ENCODE data around the gene UCKL1.
"Not testable (repeated sequence)": the region's sequence is repeated elsewhere in the genome, so short reads cannot be mapped to it uniquely, and the experiment has no call there.

The UCKL1 gene

GRCh38 chr20:63919130-63919529, 37.1 kb downstream of the UCKL1 start:
- no peak for DNase-seq (ENCODE audit: low read depth, low spot score)

DNA sequence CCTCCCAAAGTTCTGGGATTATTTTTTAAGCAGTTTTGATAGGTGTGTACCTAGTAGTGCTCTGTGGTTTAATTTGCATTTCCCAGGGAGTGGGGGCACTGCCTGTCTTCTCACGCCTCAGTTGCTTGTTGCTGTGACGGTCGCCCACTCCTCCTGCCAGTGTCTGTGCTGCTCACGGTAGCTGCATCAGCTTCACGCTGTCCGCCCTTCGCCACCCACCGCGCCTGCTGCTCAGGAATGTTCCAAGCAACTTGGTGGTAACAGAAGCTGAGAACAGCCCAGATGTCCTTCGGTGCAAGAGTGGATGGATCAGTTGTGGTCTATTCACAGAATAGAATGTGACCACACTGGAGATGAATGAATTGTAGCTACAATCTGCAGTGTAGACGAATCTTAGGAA, 38.4 kb downstream of the UCKL1 start:
- no peak for DNase-seq (ENCODE audit: low read depth, low spot score)

- DNase-seq (ENCODE audit: low read depth, low spot score), result not testable (repeated sequence)
Measured at GRCh38 chr20:63916371-63916939, 39.8 kb downstream of the UCKL1 start.

DNA sequence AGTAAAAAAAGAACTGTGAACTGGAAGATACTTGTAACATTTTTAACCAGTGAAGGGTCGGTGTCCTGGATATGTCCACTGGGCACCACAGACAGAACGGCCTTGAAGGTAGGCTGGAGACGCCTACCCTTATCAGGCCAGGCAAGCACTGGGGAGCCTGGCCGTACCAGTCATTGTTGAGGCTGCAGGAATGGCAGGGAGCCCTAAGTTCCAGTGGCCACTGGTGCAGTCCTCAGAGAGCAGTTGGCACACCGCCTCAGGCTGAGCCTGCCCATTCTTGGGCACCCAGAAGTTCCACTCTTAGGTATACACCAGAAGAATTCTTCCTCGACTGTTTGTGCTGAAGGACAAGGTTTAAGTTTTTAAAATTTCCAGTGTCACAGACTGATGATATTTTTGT, 40.7 kb downstream of the UCKL1 start:
- no peak for DNase-seq (ENCODE audit: low read depth, low spot score)

DNA sequence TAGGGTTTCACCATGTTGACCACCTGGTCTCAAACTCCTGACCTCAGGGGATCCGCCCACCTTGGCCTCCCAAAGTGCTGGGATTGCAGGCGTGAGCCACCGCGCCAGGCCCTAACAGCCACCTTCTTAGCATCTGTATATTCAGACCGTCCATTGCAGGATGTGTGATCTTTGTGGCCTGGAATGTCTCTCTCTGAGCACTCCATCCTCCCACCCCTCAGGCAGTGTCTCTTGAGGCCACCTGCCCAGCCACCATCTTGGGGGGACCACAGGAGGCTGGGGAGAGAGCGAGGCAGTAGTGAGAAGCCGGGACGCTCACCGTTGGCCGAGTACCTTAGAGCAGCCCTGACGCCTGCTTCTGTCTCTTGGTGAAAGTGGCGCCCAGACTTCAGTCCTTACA, 42.4 kb downstream of the UCKL1 start:
- no peak for DNase-seq (ENCODE audit: low read depth, low spot score)

DNA sequence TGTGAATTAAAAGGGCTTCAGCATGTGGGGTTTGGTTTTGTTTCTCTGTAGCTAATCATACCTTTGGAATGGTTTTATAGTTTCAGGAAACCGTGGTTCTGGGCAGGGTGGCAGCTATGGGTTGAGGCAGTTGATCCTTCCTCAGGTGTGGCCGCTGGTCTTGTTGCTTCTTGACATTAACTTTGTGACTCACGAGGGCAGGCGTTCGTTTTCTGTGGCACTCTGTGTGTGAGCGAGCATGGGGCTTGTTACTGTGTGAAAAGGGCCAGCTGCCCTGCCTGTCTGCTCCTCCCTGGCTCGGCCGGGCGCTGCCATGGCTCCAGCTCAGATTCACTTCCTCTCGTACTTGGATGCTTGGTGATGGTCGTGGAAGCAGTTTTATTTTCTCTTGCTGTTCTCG, 45.0 kb downstream of the UCKL1 start:
- no peak for DNase-seq (ENCODE audit: low read depth, low spot score)

GRCh38 chr20:63908008-63908682, 48.1 kb downstream of the UCKL1 start:
- no peak for DNase-seq (ENCODE audit: low read depth, low spot score)

DNA sequence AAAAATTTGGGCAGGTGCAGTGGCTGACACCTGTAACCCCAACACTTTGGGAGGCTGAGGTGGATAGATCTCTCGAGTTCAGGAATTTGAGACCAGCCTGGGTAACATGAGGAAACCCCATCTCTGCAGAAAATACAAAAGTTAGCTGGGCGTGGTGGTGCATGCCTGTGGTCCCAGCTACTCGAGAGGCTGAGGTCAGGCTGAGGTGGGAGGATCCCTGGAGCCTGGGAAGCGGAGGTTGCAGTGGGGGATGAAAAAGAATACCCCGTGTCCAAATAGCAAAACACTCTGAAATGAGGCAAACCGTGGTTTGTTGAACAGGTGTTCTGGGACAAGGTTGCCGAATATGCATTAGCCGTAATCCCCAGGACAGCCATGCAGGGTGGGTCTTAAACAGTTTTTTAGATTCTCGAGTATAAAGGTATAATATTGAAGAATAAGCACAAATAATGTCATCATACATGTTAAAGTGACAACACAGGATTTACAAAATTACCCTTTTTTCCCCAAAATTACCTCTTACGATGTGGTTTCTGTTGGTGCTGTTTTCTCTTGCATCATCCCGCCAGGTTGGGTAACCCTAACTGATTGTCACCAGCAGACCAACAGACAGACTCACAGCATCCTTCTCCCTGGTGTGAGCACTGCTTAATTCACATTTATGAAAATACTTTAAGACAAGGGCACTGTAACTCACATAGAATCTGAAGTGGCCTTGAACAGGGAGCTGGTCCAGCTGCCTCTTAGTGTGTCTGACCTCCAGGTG, 52.2 kb downstream of the UCKL1 start:
- no peak for DNase-seq (ENCODE audit: low read depth, low spot score)

- no peak for DNase-seq (ENCODE audit: low read depth, low spot score)
Measured at GRCh38 chr20:63900413-63900812, 55.8 kb downstream of the UCKL1 start.

DNA sequence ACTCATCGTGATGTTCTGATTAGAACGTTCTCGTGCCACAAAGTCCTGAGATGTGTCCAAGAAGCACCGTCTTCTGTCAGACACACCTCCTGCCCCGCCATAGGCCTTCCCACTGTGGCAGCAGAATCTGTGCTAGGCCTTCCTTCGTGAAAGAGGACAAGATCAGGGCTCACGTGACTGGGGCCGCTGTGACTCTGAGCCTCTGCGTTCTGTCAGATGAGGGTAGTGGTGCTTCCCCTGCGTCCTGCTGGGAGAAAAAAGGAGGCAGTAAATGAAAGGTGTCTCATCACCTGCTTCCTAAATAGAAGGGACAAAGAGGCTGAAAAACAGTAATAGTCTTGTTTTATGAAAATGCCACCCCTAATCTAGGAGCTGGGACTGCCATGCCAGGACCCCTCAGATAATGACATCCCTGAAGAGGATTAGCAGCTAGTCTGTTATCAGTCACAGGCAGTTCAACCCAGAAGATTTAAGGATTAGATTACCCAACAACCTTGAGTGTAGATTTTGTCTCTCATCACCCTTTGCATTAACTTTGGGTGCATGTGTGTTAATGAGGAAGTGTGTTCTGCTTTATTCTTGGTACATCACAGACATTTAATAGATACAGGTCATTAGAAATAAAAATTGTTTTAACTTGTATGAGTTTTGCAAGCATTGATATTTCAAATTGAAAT, 57.2 kb downstream of the UCKL1 start:
- no peak for DNase-seq (ENCODE audit: low read depth, low spot score)

DNA sequence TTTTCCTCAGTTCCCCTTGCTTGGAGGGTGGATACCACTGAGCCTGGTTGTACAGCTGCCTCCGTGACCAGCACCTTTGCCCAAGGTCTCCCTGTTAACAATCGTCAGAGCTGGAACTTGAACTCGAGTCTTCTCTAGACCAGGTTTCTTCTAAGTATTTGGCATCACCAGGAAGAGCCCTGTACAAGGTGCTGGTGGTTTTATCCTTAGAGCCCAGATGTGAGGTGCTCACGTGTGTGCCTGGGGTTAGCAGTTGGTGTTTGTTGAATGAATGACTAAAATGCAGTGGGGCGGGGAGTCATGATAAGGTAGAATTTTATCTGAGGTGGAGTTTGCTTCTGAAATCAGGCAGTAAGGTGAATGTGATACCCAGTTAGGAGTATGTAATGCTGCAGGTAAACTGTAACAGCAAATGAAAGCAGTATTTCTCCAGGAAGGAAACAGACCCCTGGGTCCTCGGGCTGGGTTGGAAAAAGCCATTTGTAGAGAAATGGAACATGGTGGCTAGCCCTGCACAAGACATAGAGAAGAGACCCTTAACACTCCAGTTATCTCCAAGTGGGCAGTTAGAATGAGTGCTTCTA, 58.1 kb downstream of the UCKL1 start:
- DNase-seq (ENCODE audit: low read depth, low spot score), result no peak

GRCh38 chr20:63896264-63897105, 59.7 kb downstream of the UCKL1 start:
- no peak for DNase-seq (ENCODE audit: low read depth, low spot score)

DNA sequence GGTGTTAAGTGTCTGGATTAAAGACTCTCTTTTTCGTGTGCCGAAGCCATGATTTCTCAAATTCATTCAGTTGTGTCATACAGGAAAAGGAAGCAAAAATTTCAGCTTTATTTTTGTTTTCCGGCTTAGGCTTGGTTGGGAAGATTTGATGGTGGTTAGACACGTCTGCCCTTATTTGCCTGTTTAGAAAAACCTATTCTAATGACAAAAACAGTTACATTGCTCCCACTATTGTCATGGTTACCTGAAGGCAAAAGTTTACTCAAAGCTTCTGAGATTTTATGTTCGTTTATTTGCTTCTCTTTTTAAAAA, 60.3 kb downstream of the UCKL1 start:
- no peak for DNase-seq (ENCODE audit: low read depth, low spot score)

GRCh38 chr20:63895202-63895951, 60.8 kb downstream of the UCKL1 start:
- DNase-seq (ENCODE audit: low read depth, low spot score), result no peak

GRCh38 chr20:63894358-63895201, 61.6 kb downstream of the UCKL1 start, which contains the start of gene DNAJC5:
TSS of gene DNAJC5 (plus strand) at chr20:63895126. CDS start at chr20:63928346, 33,220 bp downstream.
- peak; percentile 84 for DNase-seq (ENCODE audit: low read depth, low spot score)

- no peak for DNase-seq (ENCODE audit: low read depth, low spot score)
Measured at GRCh38 chr20:63893999-63894357, 62.2 kb downstream of the UCKL1 start.

DNA sequence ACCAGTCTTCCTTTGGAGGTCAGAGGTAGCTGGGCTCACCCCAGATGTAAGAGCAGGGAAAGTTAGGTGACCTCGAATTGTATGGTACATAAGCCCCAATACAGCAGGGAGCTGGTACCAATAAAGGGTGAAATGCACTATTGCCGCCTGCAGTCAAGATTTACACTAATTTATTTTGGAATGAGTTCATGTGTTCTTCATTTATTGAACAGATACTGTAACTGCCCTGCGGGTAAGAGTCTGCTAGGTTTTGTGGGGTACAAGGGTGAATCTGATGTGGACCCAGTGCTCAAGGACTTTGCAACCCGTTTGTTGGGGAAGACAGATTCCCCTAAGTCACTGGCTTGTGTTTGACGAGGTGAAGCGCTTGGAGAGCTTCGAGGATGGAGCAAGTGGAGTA, 63.8 kb downstream of the UCKL1 start:
- no peak for DNase-seq (ENCODE audit: low read depth, low spot score)

DNA sequence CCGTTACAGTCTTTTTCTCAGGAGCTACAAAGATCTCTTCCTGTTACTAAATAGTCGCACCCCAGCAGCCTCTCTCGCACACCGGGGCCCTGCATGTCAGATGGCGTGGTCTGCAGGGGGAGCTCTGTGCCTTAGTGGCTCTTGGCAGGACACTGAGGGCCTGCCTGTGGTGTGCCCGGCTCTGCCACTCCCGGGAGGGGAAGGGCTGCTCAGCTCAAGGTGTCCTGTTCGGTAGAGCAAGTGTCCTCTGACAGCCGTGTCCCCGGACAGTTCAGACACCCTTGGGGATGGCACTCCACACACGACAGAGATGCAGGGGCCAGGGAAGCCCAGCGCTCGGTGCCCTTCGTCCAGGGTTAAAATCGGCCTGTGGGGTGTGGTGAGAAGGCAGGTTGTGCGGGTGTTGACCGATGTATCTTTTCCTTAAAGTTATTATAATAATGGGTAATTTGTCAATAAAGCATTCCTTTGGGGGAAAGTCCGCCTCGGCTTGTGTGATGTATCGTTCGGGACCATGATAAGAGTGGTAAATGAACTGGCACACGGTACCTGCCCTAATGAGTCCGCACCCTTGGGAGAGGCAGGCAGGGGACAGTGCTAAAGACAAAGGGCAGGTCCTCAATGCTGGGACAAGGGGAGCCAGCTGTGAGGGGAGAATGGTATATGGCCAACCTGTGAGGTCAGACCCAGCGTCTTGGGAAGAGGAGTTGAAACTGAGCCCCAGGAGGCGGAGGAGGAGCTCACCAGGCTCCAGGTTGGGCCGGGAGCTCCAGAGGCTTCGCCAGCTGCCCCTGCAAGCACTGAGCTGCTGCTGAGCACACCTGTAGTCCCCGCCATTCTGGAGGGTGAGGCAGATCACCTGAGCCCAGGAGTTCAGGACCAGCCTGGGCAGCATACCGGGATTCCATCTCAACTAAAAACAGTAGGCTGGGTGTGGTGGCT, 64.9 kb downstream of the UCKL1 start:
- DNase-seq (ENCODE audit: low read depth, low spot score), result no peak
